Fibroblast of lung (primary cell): ENCODE measurements around the gene CLEC16A. TPM values are rescaled to one million over a fixed set of nuclear protein-coding genes. Genes with fewer than 3 reads are reported as not detected.

ENCODE experiments used
- DNase-seq, 2 donors: peaks; one replicate each; pipeline versions ENCODE4 v3.0.0 to v3.0.0-alpha.2; 2010; ENCODE audit warnings: low read depth in 2 of 2
- H2AFZ ChIP-seq: 2 replicates; pipeline ENCODE4 v1.5.1; 2012; ENCODE audit warnings: low read length, control low read depth, inconsistent platforms
- H3K27ac ChIP-seq: 2 replicates; pipeline ENCODE4 v1.5.1; 2011; ENCODE audit warnings: low read length, control low read depth; ENCODE audit not compliant: insufficient read depth
- H3K27me3 ChIP-seq: 2 replicates; pipeline ENCODE4 v1.5.1; 2011; ENCODE audit warnings: mild to moderate bottlenecking, low read length; ENCODE audit not compliant: control insufficient read depth, insufficient read depth
- H3K36me3 ChIP-seq: 2 replicates; pipeline ENCODE4 v1.5.1; 2011; ENCODE audit warnings: low read length; ENCODE audit not compliant: control insufficient read depth, insufficient read depth
- H3K4me1 ChIP-seq: 2 replicates; pipeline ENCODE4 v1.5.1; 2011; ENCODE audit warnings: low read length; ENCODE audit not compliant: control insufficient read depth, insufficient read depth; ENCODE audit errors: extremely low read depth
- H3K4me2 ChIP-seq: 2 replicates; pipeline ENCODE4 v1.5.1; 2011; ENCODE audit warnings: low read length, control low read depth; ENCODE audit not compliant: insufficient read depth; ENCODE audit errors: extremely low read depth
- H3K4me3 ChIP-seq, 4 experiments: fragments of 200-600 bp in 1 of 4; sonication (generic) in 1 of 4; replicated peaks in 1 of 4; 2 replicates each; pipeline ENCODE4 v1.5.1; 2011 to 2016; ENCODE audit warnings: low read length in 4 of 4, low read depth in 3 of 4, mild to moderate bottlenecking in 3 of 4, control low read depth in 2 of 4, inconsistent platforms in 1 of 4, mixed read lengths in 1 of 4; ENCODE audit not compliant: insufficient read depth in 1 of 4; ENCODE audit errors: control extremely low read depth in 1 of 4
- H3K79me2 ChIP-seq: 2 replicates; pipeline ENCODE4 v1.5.1; 2012; ENCODE audit warnings: mild to moderate bottlenecking, low read length, inconsistent platforms; ENCODE audit not compliant: control insufficient read depth, insufficient read depth
- H3K9ac ChIP-seq: 2 replicates; pipeline ENCODE4 v1.5.1; 2011; ENCODE audit warnings: mild to moderate bottlenecking, low read length, control low read depth; ENCODE audit not compliant: insufficient read depth
- H3K9me3 ChIP-seq: 2 replicates; pipeline ENCODE4 v1.5.1; 2012; ENCODE audit warnings: low read depth, low read length; ENCODE audit not compliant: control insufficient read depth, insufficient read depth
- H4K20me1 ChIP-seq: 2 replicates; pipeline ENCODE4 v1.5.1; 2011; ENCODE audit warnings: low read length; ENCODE audit not compliant: control insufficient read depth, insufficient read depth; ENCODE audit errors: extremely low read depth
- EZH2 ChIP-seq: IDR thresholded peaks from 2 replicates; pipeline ENCODE4 v1.5.1; 2012; ENCODE audit warnings: low read length, control low read depth, mild to moderate bottlenecking; ENCODE audit errors: missing control alignments
- polyA plus RNA-seq, 2 donors: library from polyadenylated mRNA; depleted of rRNA in 1 of 2; stranded (reverse) in 1 of 2; unstranded in 1 of 2; fragments of >200 nt; gene quantifications; 2 replicates each; pipeline ENCODE4 v1.2.1, GENCODE V29; 2011 to 2012; ENCODE audit warnings: missing spikeins in 1 of 2
- total RNA-seq: library from RNA; depleted of rRNA; stranded (reverse); fragments of >200 nt; gene quantifications from 2 replicates; pipeline ENCODE4 v1.2.1, GENCODE V29; 2014
- TF ChIP-seq, protein P1 (sequence below), 2 donors: IDR thresholded peaks in 1 of 2; conservative IDR thresholded peaks in 1 of 2; 1 replicate in 1 of 2; 2 replicates in 1 of 2; pipeline ENCODE4 v1.5.1; 2011 to 2012; ENCODE audit warnings: low read length in 2 of 2, control low read depth in 1 of 2, inconsistent platforms in 1 of 2, low read depth in 1 of 2, mild to moderate bottlenecking in 1 of 2

CLEC16A gene
- total and polyA plus RNA-seq, 2 donors (not counting 1 experiment from before 2014, with no cell fraction given): 9.1 to 22.0 TPM

DNA sequence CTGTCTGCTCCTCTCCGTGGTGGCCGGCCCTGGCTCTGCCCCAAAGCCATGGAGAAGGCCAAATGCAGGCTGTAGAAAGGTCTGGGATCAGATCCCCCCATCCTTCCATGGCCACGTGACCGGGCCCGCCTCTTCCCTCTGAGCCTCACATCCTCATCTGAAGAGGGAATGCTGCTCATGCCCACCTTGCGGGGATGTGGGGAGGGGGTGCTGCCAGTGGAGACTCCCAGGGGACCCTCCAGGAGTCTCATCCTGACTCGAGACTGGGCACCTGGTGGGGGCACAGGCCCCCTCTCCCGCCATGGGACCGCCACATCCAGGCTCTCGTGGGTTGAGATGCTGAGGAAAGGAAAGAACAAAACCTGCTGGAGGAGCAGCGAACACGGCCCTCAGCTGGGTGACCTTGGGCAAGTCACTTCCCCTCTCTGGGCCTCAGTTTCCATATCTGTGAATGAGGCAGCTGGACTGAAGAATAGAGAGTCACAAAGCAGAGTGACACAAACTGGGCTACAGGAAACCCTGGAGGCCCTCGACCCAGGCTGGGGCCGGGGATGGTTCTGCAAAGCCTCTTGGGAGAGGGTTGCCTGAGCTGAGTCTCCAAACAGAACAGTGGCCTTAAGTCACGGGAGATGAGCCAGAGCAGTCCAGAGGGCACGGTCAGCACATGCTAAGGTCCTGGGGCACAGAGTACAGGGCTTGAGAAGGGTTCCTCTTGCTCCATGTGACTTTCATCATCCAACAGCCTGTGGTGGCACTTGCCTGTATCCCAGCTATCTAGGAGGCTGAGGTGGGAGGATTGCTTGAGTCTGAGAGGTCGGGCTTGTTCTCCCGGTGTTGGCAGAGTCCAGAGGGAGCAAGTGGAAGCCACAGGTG, 281.5 kb downstream of the CLEC16A start:
- DNase-seq: no peak
- peak overlapping the region; percentile 76 for H3K4me2 ChIP-seq
- H3K79me2 ChIP-seq: no peaks in the 10 kb centered on the region
- peak overlapping the region; percentile 26 for H3K9ac ChIP-seq
- peak overlapping the region; percentile 83 for H2AFZ ChIP-seq
- H4K20me1 ChIP-seq: no peaks in the 10 kb centered on the region
- H3K36me3 ChIP-seq: no peaks in the 10 kb centered on the region
- no peak for TF ChIP-seq EZH2
- TF ChIP-seq, protein P1, sequence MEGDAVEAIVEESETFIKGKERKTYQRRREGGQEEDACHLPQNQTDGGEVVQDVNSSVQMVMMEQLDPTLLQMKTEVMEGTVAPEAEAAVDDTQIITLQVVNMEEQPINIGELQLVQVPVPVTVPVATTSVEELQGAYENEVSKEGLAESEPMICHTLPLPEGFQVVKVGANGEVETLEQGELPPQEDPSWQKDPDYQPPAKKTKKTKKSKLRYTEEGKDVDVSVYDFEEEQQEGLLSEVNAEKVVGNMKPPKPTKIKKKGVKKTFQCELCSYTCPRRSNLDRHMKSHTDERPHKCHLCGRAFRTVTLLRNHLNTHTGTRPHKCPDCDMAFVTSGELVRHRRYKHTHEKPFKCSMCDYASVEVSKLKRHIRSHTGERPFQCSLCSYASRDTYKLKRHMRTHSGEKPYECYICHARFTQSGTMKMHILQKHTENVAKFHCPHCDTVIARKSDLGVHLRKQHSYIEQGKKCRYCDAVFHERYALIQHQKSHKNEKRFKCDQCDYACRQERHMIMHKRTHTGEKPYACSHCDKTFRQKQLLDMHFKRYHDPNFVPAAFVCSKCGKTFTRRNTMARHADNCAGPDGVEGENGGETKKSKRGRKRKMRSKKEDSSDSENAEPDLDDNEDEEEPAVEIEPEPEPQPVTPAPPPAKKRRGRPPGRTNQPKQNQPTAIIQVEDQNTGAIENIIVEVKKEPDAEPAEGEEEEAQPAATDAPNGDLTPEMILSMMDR (conservative IDR thresholded peaks at IDR 0.05 in 1 of 2, IDR thresholded peaks at IDR 0.05 in 1 of 2; ENCODE audit: low read depth in 1 of 2, low read length in 2 of 2): no peak
- peak overlapping the region in 1 of 4 experiments; percentile 12 for H3K4me3 ChIP-seq
- H3K27me3 ChIP-seq: no peaks in the 10 kb centered on the region
- no peak overlapping the region for H3K27ac ChIP-seq
- H3K4me1 ChIP-seq: peaks cover 8% of the 10 kb centered on the region
- H3K9me3 ChIP-seq: no peaks in the 10 kb centered on the region

DNA sequence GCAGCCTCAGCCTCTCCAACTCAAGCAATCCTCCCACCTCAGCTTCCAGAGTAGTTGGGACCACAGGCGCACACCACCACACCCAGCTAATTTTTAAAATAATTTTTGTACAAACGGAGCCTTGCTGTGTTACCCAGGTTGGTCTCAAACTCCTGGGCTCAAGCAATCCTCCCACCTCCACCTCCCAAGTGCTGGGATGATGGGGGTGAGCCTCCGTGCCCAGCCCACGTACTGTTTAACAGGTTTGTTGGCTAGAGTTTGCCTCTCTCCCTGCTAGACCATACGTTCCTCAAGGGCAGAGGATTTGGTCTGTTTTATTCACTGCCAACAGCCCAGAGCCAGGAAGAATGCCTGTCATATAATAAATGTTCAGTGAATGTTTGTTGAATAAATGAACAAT, 285.1 kb downstream of the CLEC16A start:
- Histone ChIP-seq H3K9me3 (no peaks in the 10 kb centered on the region), H3K4me3 (no peak overlapping the region), H3K36me3 (no peaks in the 10 kb centered on the region), H3K9ac (no peak overlapping the region), H3K4me2 (no peak overlapping the region), H3K79me2 (no peaks in the 10 kb centered on the region), H3K4me1 (peaks cover 7% of the 10 kb centered on the region), H3K27ac (no peak overlapping the region), H4K20me1 (no peaks in the 10 kb centered on the region), H3K27me3 (no peaks in the 10 kb centered on the region), H2AFZ (no peak overlapping the region)
- no peak for DNase-seq
- TF ChIP-seq EZH2: no peak
- TF ChIP-seq, protein P1 (conservative IDR thresholded peaks at IDR 0.05 in 1 of 2, IDR thresholded peaks at IDR 0.05 in 1 of 2; ENCODE audit: low read depth in 1 of 2, low read length in 2 of 2): no peak

DNA sequence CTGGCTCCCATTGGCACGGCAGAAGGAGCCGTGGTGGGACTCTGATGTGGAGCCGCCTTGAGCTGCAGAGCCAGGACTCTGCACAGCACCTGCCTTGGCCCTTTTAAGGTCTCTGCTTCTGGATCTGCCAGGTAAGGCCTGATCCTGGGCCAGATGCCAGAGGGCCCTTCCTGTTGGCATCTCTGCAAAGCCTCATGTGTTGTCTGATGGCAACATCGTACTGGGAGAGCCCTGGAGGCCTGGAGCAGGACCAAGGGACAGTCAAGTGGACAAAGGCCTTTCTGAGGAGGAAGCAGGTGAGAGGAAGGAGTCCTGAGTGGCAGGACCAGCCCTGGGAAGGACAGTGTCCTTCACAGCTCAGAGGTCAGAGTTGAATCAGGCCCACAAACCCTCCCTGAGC, 285.5 kb downstream of the CLEC16A start:
- Histone ChIP-seq H3K36me3 (no peaks in the 10 kb centered on the region), H3K4me1 (peaks cover 5% of the 10 kb centered on the region), H3K9ac (no peak overlapping the region), H3K27me3 (no peaks in the 10 kb centered on the region), H3K9me3 (no peaks in the 10 kb centered on the region), H3K27ac (no peak overlapping the region), H3K79me2 (no peaks in the 10 kb centered on the region), H4K20me1 (no peaks in the 10 kb centered on the region), H3K4me3 (no peak overlapping the region), H3K4me2 (no peak overlapping the region), H2AFZ (no peak overlapping the region)
- TF ChIP-seq, protein P1 (conservative IDR thresholded peaks at IDR 0.05 in 1 of 2, IDR thresholded peaks at IDR 0.05 in 1 of 2; ENCODE audit: low read depth in 1 of 2, low read length in 2 of 2): no peak
- no peak for TF ChIP-seq EZH2
- no peak for DNase-seq
